Heart left ventricle (tissue), 16 donors: ENCODE measurements around the gene ITPR3. TPM values are rescaled to one million over a fixed set of nuclear protein-coding genes. Genes with fewer than 3 reads are reported as not detected.

Experiments
- ATAC-seq, 4 donors: fragments of 200-7000 bp; cut with Tn5 transposase; one replicate each; pipeline ENCODE4 v1.9.1; 2020 to 2022; ENCODE audit warnings: moderate library complexity in 4 of 4, mild to moderate bottlenecking in 3 of 4, moderate number of reproducible peaks in 1 of 4
- DNase-seq, 5 donors: peaks; one replicate each; pipeline ENCODE4 v3.0.0-alpha.2; 2020
- H3K27ac ChIP-seq, 12 donors: fragments of 200-600 bp; sonication (generic) in 4 of 12; one replicate each; pipeline versions ENCODE4 v1.5.0 to v1.8.0; 2016 to 2022; ENCODE audit warnings: mild to moderate bottlenecking in 2 of 12
- H3K27me3 ChIP-seq, 9 donors: fragments of 200-600 bp; sonication (generic) in 2 of 9; one replicate each; pipeline versions ENCODE4 v1.5.1 to v1.8.0; 2016 to 2022; ENCODE audit warnings: mild to moderate bottlenecking in 3 of 9
- H3K36me3 ChIP-seq, 9 donors: fragments of 200-600 bp; sonication (generic) in 2 of 9; one replicate each; pipeline versions ENCODE4 v1.5.0 to v1.8.0; 2018 to 2022; ENCODE audit warnings: mild to moderate bottlenecking in 2 of 9
- H3K4me1 ChIP-seq, 12 donors: fragments of 200-600 bp; sonication (generic) in 4 of 12; one replicate each; pipeline versions ENCODE4 v1.5.0 to v1.8.0; 2016 to 2022; ENCODE audit warnings: mild to moderate bottlenecking in 3 of 12
- H3K4me3 ChIP-seq, 12 donors: fragments of 200-600 bp; sonication (generic) in 4 of 12; one replicate each; pipeline versions ENCODE4 v1.5.0 to v1.8.0; 2017 to 2022; ENCODE audit warnings: mild to moderate bottlenecking in 9 of 12, moderate library complexity in 4 of 12
- H3K9me3 ChIP-seq, 12 donors: fragments of 200-600 bp; sonication (generic) in 4 of 12; one replicate each; pipeline versions ENCODE4 v1.5.0 to v1.8.0; 2016 to 2022; ENCODE audit warnings: mild to moderate bottlenecking in 1 of 12
- CTCF ChIP-seq, 12 donors: fragments of 200-600 bp; sonication (generic) in 4 of 12; IDR thresholded peaks; one replicate each; pipeline versions ENCODE4 v1.5.0 to v1.8.0; 2018 to 2022; ENCODE audit warnings: antibody characterized with exemption in 12 of 12, mild to moderate bottlenecking in 5 of 12
- POLR2A ChIP-seq, 2 donors: fragments of 450-650 bp; IDR thresholded peaks; one replicate each; pipeline ENCODE4 v1.6.1; 2017; ENCODE audit warnings: antibody characterized with exemption in 2 of 2, mild to moderate bottlenecking in 2 of 2, moderate library complexity in 2 of 2
- WGBS, 4 donors: extraction: QIAGEN DNeasy Blood & Tissue Kit in 2 of 4; methylation state at CpG; one replicate each; pipeline versions ENCODE4 v1.1.5 to v1.1.7; 2013 to 2018; 5-methylcytosine and 5-hydroxymethylcytosine counted together
- intact Hi-C, 10 donors: fragments of 100-400 bp; cut with DNase I; formaldehyde crosslinking; loops; one replicate each; pipeline versions ENCODE4 v1.11.1 to v1.14.2; 2022
- polyA plus RNA-seq, 2 donors: library from polyadenylated mRNA; stranded (reverse); fragments of 200-250 nt; gene quantifications; one replicate each; pipeline ENCODE4 v1.2.3, GENCODE V29; 2013
- total RNA-seq, 9 donors: library from RNA; depleted of rRNA in 2 of 9; stranded (reverse); fragments of >200 nt in 2 of 9; fragmentation: NEBNext Ultra II Directional in 3 of 9; extraction: Animal tissue kit (Norgen Biotek cat#: 25700) in 3 of 9; gene quantifications; one replicate each; pipeline versions ENCODE4 v1.1.0 to v1.2.4, GENCODE V29; 2016 to 2023
- donor health status: ischemic (EF 13 %, LVEDD 7.1; RV severe dilation, severe dysfunction).
- donor health status: healthy with polysubstance abuse.
- donor health status: DM: no; HTN: yes; CAD: no.
- donor health status: DM: no; HTN: no; CAD: no.
- donor health status: ischemic (EF 25% LVEDD 6.9; RV normal size, moderate dysfunction).
- donor health status: ischemic (EF 25% LVEDD 5.7; RV mildly dilated, moderate dysfunction).
- donor health status: healthy.
- donor health status: DM: yes; HTN: yes; CAD: no.
- donor health status: ischemic (EF 35%, LVEDD 5.7; RV mildly dilated, moderate dysfunction).
- donor health status: nonischemic (EF 11% LVEDD 7.7; RV severe dilation, severe dysfunction).
- donor health status: DM: yes; HTN: yes; CAD: no.
- donor health status: PGD.
- donor health status: ischemic (EF 29% LVEDD 5.4; RV normal size, mild dysfunction).
- donor health status: nonischemic (EF 23%, LVEDD 6.1; RV moderate dilation, normal function).

Gene ITPR3
- total and polyA plus RNA-seq, 11 donors, result 4.8 to 33.5 (median 7.8) TPM

- DNase-seq, result no peak
- H3K4me3 ChIP-seq, result no peak overlapping the region
- H3K27ac ChIP-seq, result no peak overlapping the region
- TF ChIP-seq CTCF (IDR thresholded peaks at IDR 0.05), result no peak
- TF ChIP-seq POLR2A (IDR thresholded peaks at IDR 0.05), result no peak
- no peak for ATAC-seq
- H3K9me3 ChIP-seq, result no peaks in the 10 kb centered on the region
- peaks cover 0 to 46% (median 27%) of the 10 kb centered on the region in 12 donors for H3K4me1 ChIP-seq
- H3K36me3 ChIP-seq, result peaks cover 0 to 10% (median 0%) of the 10 kb centered on the region in 9 donors
- H3K27me3 ChIP-seq, result no peaks in the 10 kb centered on the region
- 63 to 85% (median 82%) methylated on average over 2 of the region's 2 CpGs for WGBS, 4 donors
- intact Hi-C loops, result loop anchor here in 8 of 10 donors (2.0 to 10.0 kb wide), 5 partner anchors 49 to 441 kb away; no protein-coding TSS in a partner anchor
These were observed 92.7 kb downstream of the ITPR3 start for GRCh38 chr6:33713786-33714185.

- no peaks in the 10 kb centered on the region for H3K9me3 ChIP-seq
- TF ChIP-seq POLR2A (IDR thresholded peaks at IDR 0.05) (no peak), CTCF (IDR thresholded peaks at IDR 0.05) (peak in 2 of 12 donors; percentile 9 to 25)
- H3K4me1 ChIP-seq, result peaks cover 0 to 40% (median 25%) of the 10 kb centered on the region in 12 donors
- no peak for ATAC-seq
- no peak overlapping the region for H3K27ac ChIP-seq
- no peaks in the 10 kb centered on the region for H3K27me3 ChIP-seq
- peaks cover 0 to 3% (median 0%) of the 10 kb centered on the region in 9 donors for H3K36me3 ChIP-seq
- 74 to 95% (median 85%) methylated on average over 7 of the region's 7 CpGs for WGBS, 4 donors
- peak in 2 of 5 donors; percentile 2 to 8 for DNase-seq
- intact Hi-C loops, result loop anchor here in 6 of 10 donors (2.0 to 10.0 kb wide), 5 partner anchors 48 to 440 kb away; no protein-coding TSS in a partner anchor
- no peak overlapping the region for H3K4me3 ChIP-seq
These were observed 93.4 kb downstream of the ITPR3 start for GRCh38 chr6:33714385-33715040.

- intact Hi-C loops, result loop anchor here in 2 of 10 donors (10.0 kb wide), 2 partner anchors 48 to 438 kb away; no protein-coding TSS in a partner anchor
- no peak for TF ChIP-seq CTCF (IDR thresholded peaks at IDR 0.05)
- TF ChIP-seq POLR2A (IDR thresholded peaks at IDR 0.05), result no peak
- ATAC-seq, result no peak
These were observed 95.3 kb downstream of the ITPR3 start for GRCh38 chr6:33716379-33716778.

GRCh38 chr6:33716890-33717632, 95.9 kb downstream of the ITPR3 start:
- peak overlapping the region in 2 of 12 donors; percentile 21 to 77 for H3K27ac ChIP-seq
- ATAC-seq (no peak), DNase-seq (no peak)
- no peak overlapping the region for H3K4me3 ChIP-seq
- no peaks in the 10 kb centered on the region for H3K9me3 ChIP-seq
- H3K27me3 ChIP-seq, result peaks cover 0 to under 1% (median 0%) of the 10 kb centered on the region in 9 donors
- H3K4me1 ChIP-seq, result peaks cover 0 to 21% (median 6%) of the 10 kb centered on the region in 12 donors
- H3K36me3 ChIP-seq, result peaks cover 0 to 14% (median 0%) of the 10 kb centered on the region in 9 donors
- TF ChIP-seq POLR2A (IDR thresholded peaks at IDR 0.05), result no peak
- TF ChIP-seq CTCF (IDR thresholded peaks at IDR 0.05), result no peak
- intact Hi-C loops, result loop anchor here in 2 of 10 donors (10.0 kb wide), 2 partner anchors 48 to 438 kb away; no protein-coding TSS in a partner anchor
- 85 to 88% (median 86%) methylated on average over 8 of the region's 8 CpGs for WGBS, 4 donors

More at GRCh38 chr6:33716379-33716778, 95.3 kb downstream of the ITPR3 start:
- peak in 1 of 5 donors; percentile 11 for DNase-seq
- no peaks in the 10 kb centered on the region for H3K27me3 ChIP-seq
- no peak overlapping the region for H3K4me3 ChIP-seq
- H3K27ac ChIP-seq, result no peak overlapping the region
- H3K4me1 ChIP-seq, result peaks cover 0 to 24% (median 10%) of the 10 kb centered on the region in 12 donors
- H3K36me3 ChIP-seq, result peaks cover 0 to 8% (median 0%) of the 10 kb centered on the region in 9 donors
- WGBS, 4 donors, result 77 to 94% (median 89%) methylated on average over 7 of the region's 7 CpGs
- H3K9me3 ChIP-seq, result no peaks in the 10 kb centered on the region
